Psoas muscle (tissue), 8 donors: ENCODE measurements around the gene HPCAL1. TPM values are rescaled to one million over a fixed set of nuclear protein-coding genes. Genes with fewer than 3 reads are reported as not detected.
A peak's percentile ranks its signal among the peaks of the same experiment; 100 is the strongest.

Experiments
- ATAC-seq, 4 donors: fragments of 200-7000 bp; cut with Tn5 transposase; one replicate each; pipeline ENCODE4 v1.9.1; 2020; ENCODE audit warnings: moderate library complexity in 3 of 4, mild to moderate bottlenecking in 2 of 4
- DNase-seq, 2 donors: peaks; one replicate each; pipeline ENCODE4 v3.0.0-alpha.2; 2020
- H3K27ac ChIP-seq: fragments of 200-600 bp; one replicate; pipeline ENCODE4 v1.8.0; 2022
- H3K27me3 ChIP-seq, 3 donors: fragments of 200-600 bp in 1 of 3; one replicate each; pipeline versions ENCODE4 v1.6.1 to v1.8.0; 2013 to 2022; ENCODE audit warnings: low read length in 2 of 3, mild to moderate bottlenecking in 2 of 3, moderate library complexity in 1 of 3; ENCODE audit not compliant: insufficient read depth in 3 of 3
- H3K36me3 ChIP-seq, 2 donors: fragments of 200-600 bp in 1 of 2; one replicate each; pipeline versions ENCODE4 v1.6.1 to v1.8.0; 2013 to 2022; ENCODE audit warnings: low read depth in 1 of 2, mild to moderate bottlenecking in 1 of 2, moderate library complexity in 1 of 2; ENCODE audit not compliant: insufficient read depth in 1 of 2
- H3K4me1 ChIP-seq: fragments of 200-600 bp; one replicate; pipeline ENCODE4 v1.8.0; 2022
- H3K4me3 ChIP-seq: fragments of 200-600 bp; one replicate; pipeline ENCODE4 v1.8.0; 2022; ENCODE audit warnings: mild to moderate bottlenecking
- H3K9me3 ChIP-seq: fragments of 200-600 bp; one replicate; pipeline ENCODE4 v1.8.0; 2022
- CTCF ChIP-seq: fragments of 200-600 bp; IDR thresholded peaks from one replicate; pipeline ENCODE4 v1.8.0; 2022; ENCODE audit warnings: antibody characterized with exemption
- WGBS, 3 donors: extraction: QIAGEN DNeasy Blood & Tissue Kit; methylation state at CpG; one replicate each; pipeline versions ENCODE4 v1.1.6 to v1.1.7; 2013; 5-methylcytosine and 5-hydroxymethylcytosine counted together
- intact Hi-C, 2 donors: fragments of 100-400 bp; cut with DNase I; formaldehyde crosslinking; loops; one replicate each; pipeline versions ENCODE4 v1.11.0 to v1.14.2; 2022
- polyA plus RNA-seq, 3 donors: library from polyadenylated mRNA; stranded (reverse); fragments of 200-250 nt; gene quantifications; one replicate each; pipeline ENCODE4 v1.2.3, GENCODE V29; 2013
- total RNA-seq, 4 donors: library from RNA; stranded (reverse); fragmentation: NEBNext Ultra II Directional in 2 of 4; extraction: Animal tissue kit (Norgen Biotek cat#: 25700) in 2 of 4; gene quantifications; one replicate each; pipeline versions ENCODE4 v1.2.1 to v1.2.4, GENCODE V29; 2021 to 2023
- donor health status: healthy with polysubstance abuse.
- donor health status: DM: no; HTN: no; CAD: no; lungs with moderate emphysema.
- donor health status: Bipolar disorder and iron deficiency.
- donor health status: healthy.
- donor health status: DM: yes; HTN: yes; CAD: no.
- donor health status: DM: no; HTN: no; CAD: no.
- donor health status: DM: no; HTN: no; CAD: no.
- donor health status: DM: yes; HTN: yes; CAD: no.

The HPCAL1 gene
- total and polyA plus RNA-seq, 7 donors: 16.1 to 182 (median 33.4) TPM

GRCh38 chr2:10407841-10408648 is 105.3 kb downstream of the HPCAL1 start:
- 60 to 73% (median 65%) methylated on average over 11 of the region's 11 CpGs for WGBS, 3 donors
- TF ChIP-seq CTCF: no peak
- ATAC-seq: peak in 3 of 4 donors; percentile 44 to 59 (median 54)
- Histone ChIP-seq H3K4me1 (peaks cover 50% of the 10 kb centered on the region), H3K9me3 (no peaks in the 10 kb centered on the region), H3K36me3 (no peaks in the 10 kb centered on the region), H3K27me3 (no peaks in the 10 kb centered on the region), H3K27ac (peak overlapping the region; percentile 31), H3K4me3 (no peak overlapping the region)
- intact Hi-C loops: loop anchor here (2.0 to 5.0 kb wide), 3 partner anchors 105 to 286 kb away; partner anchors contain the start of genes HPCAL1 (in 1 of the 2) and RRM2 (in 1 of the 2)
- peak in 1 of 2 donors; percentile 65 for DNase-seq

GRCh38 chr2:10408649-10409579 is 106.2 kb downstream of the HPCAL1 start:
- H3K27me3 ChIP-seq: no peaks in the 10 kb centered on the region
- H3K9me3 ChIP-seq: no peaks in the 10 kb centered on the region
- H3K36me3 ChIP-seq: no peaks in the 10 kb centered on the region
- H3K27ac ChIP-seq: peak overlapping the region; percentile 14
- no peak overlapping the region for H3K4me3 ChIP-seq
- DNase-seq (peak; percentile 74 to 86), ATAC-seq (peak; percentile 49 to 66 (median 58))
- intact Hi-C loops: loop anchor here (1.0 to 5.0 kb wide), 3 partner anchors 267 to 287 kb away; partner anchors contain the start of gene RRM2 (in 1 of the 2)
- H3K4me1 ChIP-seq: peaks cover 49% of the 10 kb centered on the region
- 31 to 36% (median 34%) methylated on average over 24 of the region's 24 CpGs for WGBS, 3 donors
- TF ChIP-seq CTCF: peak; percentile 96

- H3K27ac ChIP-seq: no peak overlapping the region
- no peak for DNase-seq
- no peak for TF ChIP-seq CTCF
- ATAC-seq: no peak
- H3K4me3 ChIP-seq: no peak overlapping the region
- 42 to 57% (median 47%) methylated on average over 14 of the region's 14 CpGs for WGBS, 3 donors
- H3K36me3 ChIP-seq: no peaks in the 10 kb centered on the region
- H3K9me3 ChIP-seq: no peaks in the 10 kb centered on the region
- H3K4me1 ChIP-seq: peaks cover 37% of the 10 kb centered on the region
- no peaks in the 10 kb centered on the region for H3K27me3 ChIP-seq
- intact Hi-C loops: loop anchor here in 1 of 2 donors (5.0 kb wide), 1 partner anchor 268 kb away; no protein-coding TSS in a partner anchor
These were observed 107.5 kb downstream of the HPCAL1 start for GRCh38 chr2:10410001-10410822.

DNA sequence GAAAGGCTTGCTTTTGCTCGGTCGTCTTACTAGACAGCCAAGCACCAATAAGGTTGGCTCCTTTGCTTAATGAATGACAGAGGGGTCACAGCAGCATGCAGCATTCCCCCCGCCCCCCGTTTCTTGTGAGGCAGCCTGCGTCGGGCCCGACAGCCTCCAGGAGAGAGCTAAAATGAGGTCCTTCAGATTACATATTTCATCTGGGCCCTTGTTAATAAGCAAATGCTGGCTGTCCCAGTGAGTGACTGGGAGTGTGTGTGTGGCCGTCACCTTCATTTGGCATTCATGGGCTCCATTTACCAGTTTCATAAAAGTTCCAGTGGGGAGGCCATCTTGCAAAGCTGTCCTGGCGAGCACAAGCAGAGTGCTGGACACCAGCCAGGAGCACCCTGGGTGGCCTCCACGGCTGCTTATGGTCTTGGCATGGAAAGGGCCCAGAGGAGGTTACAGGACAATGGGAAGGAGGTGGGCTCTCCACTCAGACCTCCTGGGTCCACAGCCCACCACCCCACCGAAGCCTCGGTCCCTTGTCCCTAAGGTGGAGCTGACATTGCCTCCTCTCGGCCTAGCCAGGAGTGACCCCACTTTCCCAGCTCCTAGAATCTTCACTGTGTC is 108.2 kb downstream of the HPCAL1 start:
- Histone ChIP-seq H3K4me3 (no peak overlapping the region), H3K9me3 (no peaks in the 10 kb centered on the region), H3K27ac (no peak overlapping the region), H3K27me3 (no peaks in the 10 kb centered on the region), H3K36me3 (no peaks in the 10 kb centered on the region), H3K4me1 (peaks cover 29% of the 10 kb centered on the region)
- 61 to 72% (median 64%) methylated on average over 13 of the region's 13 CpGs for WGBS, 3 donors
- TF ChIP-seq CTCF: no peak
- ATAC-seq: no peak
- no peak for DNase-seq
- intact Hi-C loops: loop anchor here in 1 of 2 donors (5.0 kb wide), 1 partner anchor 269 kb away; no protein-coding TSS in a partner anchor
